K562 (cell line): ENCODE results near the gene CPTP. TPM values are rescaled to one million over a fixed set of nuclear protein-coding genes. Genes with fewer than 3 reads are reported as not detected.

Experiments used
- ARID4B ChIP-seq: sonication (generic); formaldehyde crosslinking; IDR thresholded peaks from 2 replicates; pipeline ENCODE4 v1.8.0; 2022; ENCODE audit warnings: mild to moderate bottlenecking, missing genetic modification reagents
- MAFG ChIP-seq: fragments of 450-650 bp; conservative IDR thresholded peaks from 2 replicates; pipeline ENCODE4 v1.6.1; 2016; ENCODE audit warnings: missing genetic modification characterization, missing compliant biosample characterization
- RBFOX2 ChIP-seq: fragments of 200-400 bp; formaldehyde crosslinking; IDR thresholded peaks from 2 replicates; pipeline ENCODE4 v1.6.1; 2017; ENCODE audit warnings: low read depth, mild to moderate bottlenecking, low read length, moderate library complexity
- ZBTB40 ChIP-seq, 2 experiments: fragments of 450-650 bp in 1 of 2; sonication (generic) in 1 of 2; formaldehyde crosslinking in 1 of 2; IDR thresholded peaks; 2 replicates each; pipeline versions ENCODE4 v1.7.1 to v1.9.0; 2016 to 2022; ENCODE audit warnings: inconsistent platforms in 1 of 2, mild to moderate bottlenecking in 1 of 2, missing genetic modification reagents in 1 of 2
- polyA plus RNA-seq, 8 experiments: library from polyadenylated mRNA; depleted of rRNA in 4 of 8; stranded (reverse) in 5 of 8; unstranded in 3 of 8; fragments of >200 nt; fragmentation: Nextera tagmentation in 2 of 8; fragmentation: Illumina TruSeq in 1 of 8; extraction: Ambion mirVana in 2 of 8; extraction: Trizol in 1 of 8; gene quantifications; 2 replicates each; pipeline versions ENCODE4 v1.2.1 to v1.2.3, GENCODE V29; 2011 to 2014; ENCODE audit warnings: inconsistent platforms in 1 of 8, missing spikeins in 1 of 8
- total RNA-seq, 7 experiments: library from RNA; depleted of rRNA in 6 of 7; stranded (reverse); fragments of >200 nt in 6 of 7; fragmentation: Illumina TruSeq in 2 of 7; extraction: Trizol in 2 of 7; gene quantifications; 2 replicates each; pipeline versions ENCODE4 v1.2.1 to v1.2.3, GENCODE V29; 2011 to 2021; ENCODE audit warnings: low replicate concordance in 1 of 7

The CPTP gene
- total and polyA plus RNA-seq, 9 of the 15 experiments (the other 6 are each of a cell fraction or from before 2014, with no cell fraction given), result 0.11 to 25.8 (median 3.5) TPM

GRCh38 chr1:1314678-1315335 lies 9.8 kb upstream of the CPTP start (continued):
- TF ChIP-seq ZBTB40 (IDR thresholded peaks at IDR 0.05) (no peak), ZBTB40 (CRISPR knock-in tag; IDR thresholded peaks at IDR 0.05) (peak; percentile 22; the same call in 1 of the 2 replicates), ARID4B (CRISPR knock-in tag) (0 out of 2 replicates have a peak, but pooled peaks have one; percentile 27), RBFOX2 (peak; percentile 53; the same call in 1 of the 2 replicates), MAFG (tag) (no peak)
